Activated CD4-positive, CD25-positive, alpha-beta regulatory T cell treated with anti-CD3 and anti-CD28 coated beads, Interleukin-2, amount 50 U/mL, for 24 hours (primary cell): Measurements from ENCODE around the gene GAD1.

Experiments
- ATAC-seq, 2 donors: fragments of 150-1000 bp; cut with Tn5 transposase; one replicate each; pipeline ENCODE4 v1.10.0; 2021; ENCODE audit warnings: mild to moderate bottlenecking in 1 of 2, moderate library complexity in 1 of 2

Gene GAD1

DNA sequence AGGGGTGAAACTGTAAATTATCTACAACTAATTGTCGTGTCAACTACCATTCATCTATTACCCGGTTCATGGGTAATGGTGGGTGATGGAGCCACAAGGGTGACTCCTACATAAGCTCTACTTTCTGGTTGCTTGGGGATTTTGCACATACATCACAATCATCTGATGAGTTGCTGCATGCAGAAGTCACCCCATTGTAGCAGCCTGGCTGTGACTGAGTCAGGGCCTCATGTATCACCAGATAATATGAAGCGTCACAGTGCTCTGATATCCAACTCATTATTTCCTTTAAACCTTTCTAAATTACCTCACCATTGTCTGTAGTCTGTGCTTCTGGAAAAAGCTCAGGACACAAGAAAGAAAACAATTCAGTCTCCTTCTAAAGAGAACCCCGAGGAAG, 79.9 kb downstream of the GAD1 start:
- no peak for ATAC-seq

DNA sequence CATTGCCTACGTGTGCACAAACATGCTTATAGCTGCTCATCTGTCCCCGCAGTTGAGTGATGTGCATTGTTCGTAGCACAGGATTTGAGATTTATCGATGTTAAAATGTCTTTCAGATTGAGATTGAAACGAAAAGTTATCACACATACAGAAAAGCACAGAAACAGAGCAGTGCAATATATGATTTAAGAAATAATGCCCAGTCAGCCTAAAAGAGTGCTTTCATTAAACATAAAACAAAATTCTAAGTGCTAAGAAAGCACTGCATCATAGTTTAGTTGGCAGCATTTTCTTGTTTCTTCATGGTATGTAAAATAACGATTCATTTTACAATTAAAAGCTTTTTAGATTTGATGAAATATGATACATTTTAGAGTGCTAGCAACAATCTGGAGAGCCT, 80.4 kb downstream of the GAD1 start:
- no peak for ATAC-seq

DNA sequence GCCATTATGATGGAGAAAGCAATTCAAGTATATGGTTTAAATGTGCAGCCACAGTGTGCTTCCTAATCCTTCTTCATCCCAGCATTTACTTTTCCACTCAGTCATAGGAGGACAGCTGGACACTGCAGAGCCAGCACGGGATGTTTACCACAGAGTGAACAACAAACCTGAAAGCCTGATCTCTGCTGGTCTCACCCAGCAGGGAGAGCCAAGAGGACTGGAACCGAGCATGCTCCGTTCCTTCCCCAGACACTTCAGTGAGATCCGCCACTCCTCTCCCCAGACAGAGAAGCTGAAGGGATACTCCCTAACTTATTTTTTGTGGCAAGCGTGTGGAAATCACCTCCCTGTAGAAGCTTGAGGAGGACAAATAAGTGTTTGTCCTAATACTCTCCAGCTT, 89.2 kb downstream of the GAD1 start:
- no peak for ATAC-seq
